Spleen (tissue), 7 donors: ENCODE results near the gene PLXNA2.

Source experiments
- CTCF ChIP-seq, 11 experiments: fragments of 200-600 bp in 7 of 11; fragments of 450-650 bp in 4 of 11; sonication (generic) in 4 of 11; IDR thresholded peaks in 8 of 11; conservative IDR thresholded peaks in 3 of 11; 1 replicate in 7 of 11; 2 replicates in 4 of 11; pipeline versions ENCODE4 v1.4.0 to v1.8.0; 2016 to 2021; ENCODE audit warnings: antibody characterized with exemption in 11 of 11, inconsistent platforms in 4 of 11, mild to moderate bottlenecking in 1 of 11
- POLR2A ChIP-seq, 3 donors: fragments of 450-650 bp; IDR thresholded peaks; one replicate each; pipeline ENCODE4 v1.5.1; 2017; ENCODE audit warnings: antibody characterized with exemption in 3 of 3, mild to moderate bottlenecking in 1 of 3
- POLR2AphosphoS5 ChIP-seq, 3 donors: sonication (generic); formaldehyde crosslinking; IDR thresholded peaks; one replicate each; pipeline ENCODE4 v1.5.1; 2017; ENCODE audit warnings: antibody characterized with exemption in 3 of 3
- donor health status: DM: no; HTN: no; CAD: no; lungs with moderate emphysema.
- donor health status: DM: no; HTN: no; CAD: no.
- donor health status: DM: no; HTN: no; CAD: no.

- TF ChIP-seq CTCF (IDR thresholded peaks at IDR 0.05 in 8 of 11, conservative IDR thresholded peaks at IDR 0.05 in 3 of 11) = no peak
- TF ChIP-seq POLR2A (IDR thresholded peaks at IDR 0.05) = no peak
- TF ChIP-seq POLR2AphosphoS5 (IDR thresholded peaks at IDR 0.05) = no peak
Observed at GRCh38 chr1:208223136-208223535, 21.0 kb downstream of the PLXNA2 start.
